ENCODE measurements around the gene BLCAP.
"Not testable (repeated sequence)": the region's sequence is repeated elsewhere in the genome, so short reads cannot be mapped to it uniquely, and the experiment has no call there.

BLCAP gene

GRCh38 chr20:37479925-37480691, 47.6 kb downstream of the BLCAP start:
- no peak for DNase-seq

GRCh38 chr20:37479266-37479665, 48.4 kb downstream of the BLCAP start:
- no peak for DNase-seq

- DNase-seq = no peak
Measured at GRCh38 chr20:37477041-37477440, 50.6 kb downstream of the BLCAP start.

GRCh38 chr20:37475252-37475651, 52.4 kb downstream of the BLCAP start:
- DNase-seq = peak; percentile 61

- DNase-seq = no peak
Measured at GRCh38 chr20:37474386-37474785, 53.3 kb downstream of the BLCAP start.

- DNase-seq = no peak
Measured at GRCh38 chr20:37473249-37474000, 54.3 kb downstream of the BLCAP start.

GRCh38 chr20:37472435-37472834, 55.2 kb downstream of the BLCAP start:
- not testable (repeated sequence) for DNase-seq

GRCh38 chr20:37471741-37472235, 55.9 kb downstream of the BLCAP start:
- no peak for DNase-seq

- DNase-seq = not testable (repeated sequence)
Measured at GRCh38 chr20:37470190-37470589, 57.5 kb downstream of the BLCAP start.

GRCh38 chr20:37469531-37469930, 58.1 kb downstream of the BLCAP start:
- no peak for DNase-seq

GRCh38 chr20:37468886-37469285, 58.8 kb downstream of the BLCAP start:
- no peak for DNase-seq
